ENCODE measurements around the gene RNASEL. TPM values are rescaled to one million over a fixed set of nuclear protein-coding genes. Genes with fewer than 3 reads are reported as not detected.

RNASEL gene
- total RNA-seq, 1 donor from 2014 or later = 4.2 TPM

- H3K4me3 Mint-ChIP-seq = peak overlapping the region; percentile 87
- no peaks in the 10 kb centered on the region for H3K36me3 Mint-ChIP-seq
- peaks cover 5% of the 10 kb centered on the region for H3K9me3 Mint-ChIP-seq
- peak; percentile 79 for DNase-seq (ENCODE audit: extremely low spot score, unreplicated experiment)
- H3K27me3 Mint-ChIP-seq = peaks cover 70% of the 10 kb centered on the region
- no peak for TF ChIP-seq CTCF (conservative IDR thresholded peaks at IDR 0.05)
- peaks cover 66% of the 10 kb centered on the region for H3K4me1 Mint-ChIP-seq (ENCODE audit: unreplicated experiment)
- H3K27ac Mint-ChIP-seq = peak overlapping the region; percentile 69
These were observed 25.9 kb upstream of the RNASEL start for GRCh38 chr1:182614796-182615454.

GRCh38 chr1:182611787-182612186 lies 22.7 kb upstream of the RNASEL start:
- TF ChIP-seq CTCF (conservative IDR thresholded peaks at IDR 0.05) = no peak
- Mint-ChIP-seq H3K36me3 (no peaks in the 10 kb centered on the region), H3K27ac (no peak overlapping the region), H3K27me3 (peaks cover 58% of the 10 kb centered on the region), H3K4me3 (no peak overlapping the region), H3K9me3 (no peaks in the 10 kb centered on the region), H3K4me1 (ENCODE audit: unreplicated experiment) (peaks cover 64% of the 10 kb centered on the region)
- DNase-seq (ENCODE audit: extremely low spot score, unreplicated experiment) = no peak

GRCh38 chr1:182611326-182611725 lies 22.3 kb upstream of the RNASEL start:
- Mint-ChIP-seq H3K4me3 (peak overlapping the region; percentile 56), H3K36me3 (no peaks in the 10 kb centered on the region), H3K27ac (peak overlapping the region; percentile 16), H3K27me3 (peaks cover 53% of the 10 kb centered on the region), H3K9me3 (no peaks in the 10 kb centered on the region), H3K4me1 (ENCODE audit: unreplicated experiment) (peaks cover 66% of the 10 kb centered on the region)
- no peak for DNase-seq (ENCODE audit: extremely low spot score, unreplicated experiment)
- no peak for TF ChIP-seq CTCF (conservative IDR thresholded peaks at IDR 0.05)

- H3K27ac Mint-ChIP-seq = peak overlapping the region; percentile 16
- H3K36me3 Mint-ChIP-seq = no peaks in the 10 kb centered on the region
- peaks cover 49% of the 10 kb centered on the region for H3K27me3 Mint-ChIP-seq
- no peaks in the 10 kb centered on the region for H3K9me3 Mint-ChIP-seq
- peaks cover 61% of the 10 kb centered on the region for H3K4me1 Mint-ChIP-seq (ENCODE audit: unreplicated experiment)
- TF ChIP-seq CTCF (conservative IDR thresholded peaks at IDR 0.05) = no peak
- DNase-seq (ENCODE audit: extremely low spot score, unreplicated experiment) = no peak
- peak overlapping the region; percentile 16 for H3K4me3 Mint-ChIP-seq
These were observed 21.6 kb upstream of the RNASEL start for GRCh38 chr1:182610606-182611194.

GRCh38 chr1:182608845-182609610 lies 20.0 kb upstream of the RNASEL start:
- no peak overlapping the region for H3K4me3 Mint-ChIP-seq
- H3K9me3 Mint-ChIP-seq = no peaks in the 10 kb centered on the region
- peaks cover 55% of the 10 kb centered on the region for H3K4me1 Mint-ChIP-seq (ENCODE audit: unreplicated experiment)
- no peak for DNase-seq (ENCODE audit: extremely low spot score, unreplicated experiment)
- H3K27me3 Mint-ChIP-seq = peaks cover 51% of the 10 kb centered on the region
- no peak for TF ChIP-seq CTCF (conservative IDR thresholded peaks at IDR 0.05)
- no peak overlapping the region for H3K27ac Mint-ChIP-seq
- H3K36me3 Mint-ChIP-seq = no peaks in the 10 kb centered on the region

Data from type B pancreatic cell (in vitro differentiated cells).